Ovary (tissue), 9 donors: ENCODE results near the gene DAPK1. TPM values are rescaled to one million over a fixed set of nuclear protein-coding genes. Genes with fewer than 3 reads are reported as not detected.
"Not testable (repeated sequence)": the region's sequence is repeated elsewhere in the genome, so short reads cannot be mapped to it uniquely, and the experiment has no call there.

Source experiments
- DNase-seq, 5 donors: peaks; one replicate each; pipeline ENCODE4 v3.0.0-alpha.2; 2019 to 2020
- H3K27ac ChIP-seq, 2 donors: fragments of 200-600 bp; one replicate each; pipeline versions ENCODE4 v1.5.1 to v1.8.0; 2019 to 2022
- H3K27me3 ChIP-seq: fragments of 200-600 bp; one replicate; pipeline ENCODE4 v1.8.0; 2022
- H3K36me3 ChIP-seq: fragments of 200-600 bp; sonication (generic); one replicate; pipeline ENCODE4 v1.5.1; 2019
- H3K4me1 ChIP-seq: one replicate; pipeline ENCODE4 v1.8.1; 2013; ENCODE audit warnings: mild to moderate bottlenecking, moderate library complexity; ENCODE audit not compliant: insufficient read depth
- H3K4me3 ChIP-seq: fragments of 200-600 bp; sonication (generic); one replicate; pipeline ENCODE4 v1.5.1; 2017
- H3K9me3 ChIP-seq, 2 donors: fragments of 200-600 bp in 1 of 2; sonication (generic) in 1 of 2; one replicate each; pipeline versions ENCODE4 v1.5.1 to v1.8.1; 2013 to 2019; ENCODE audit warnings: mild to moderate bottlenecking in 1 of 2, moderate library complexity in 1 of 2
- EP300 ChIP-seq: sonication (generic); formaldehyde crosslinking; IDR thresholded peaks from one replicate; pipeline ENCODE4 v1.6.1; 2017; ENCODE audit warnings: antibody characterized with exemption
- POLR2A ChIP-seq: fragments of 450-650 bp; IDR thresholded peaks from one replicate; pipeline ENCODE4 v1.6.1; 2017; ENCODE audit warnings: antibody characterized with exemption, mild to moderate bottlenecking, moderate library complexity
- WGBS, 3 donors: extraction: QIAGEN DNeasy Blood & Tissue Kit in 1 of 3; methylation state at CpG; one replicate each; pipeline versions ENCODE4 v1.1.5 to v1.1.7; 2013 to 2017; 5-methylcytosine and 5-hydroxymethylcytosine counted together
- intact Hi-C, 4 donors: fragments of 100-400 bp; cut with DNase I; formaldehyde crosslinking; loops; one replicate each; pipeline versions ENCODE4 v1.11.0 to v1.15.1; 2022 to 2023
- polyA plus RNA-seq, 2 donors: library from polyadenylated mRNA; stranded (reverse); fragments of 200-250 nt in 1 of 2; fragments of 350-450 nt in 1 of 2; fragmentation: Illumina TruSeq in 1 of 2; extraction: RNeasy Lipid Tissue Mini Kit (QIAGEN cat#74804) in 1 of 2; gene quantifications; one replicate each; pipeline ENCODE4 v1.2.3, GENCODE V29; 2013 to 2014
- total RNA-seq, 7 donors: library from RNA; depleted of rRNA in 2 of 7; stranded (reverse); fragments of >200 nt in 2 of 7; fragmentation: NEBNext Ultra II Directional in 3 of 7; extraction: Animal tissue kit (Norgen Biotek cat#: 25700) in 3 of 7; gene quantifications; one replicate each; pipeline versions ENCODE4 v1.1.0 to v1.2.4, GENCODE V29; 2016 to 2023
- TF ChIP-seq, protein P1 (sequence below), 3 donors: fragments of 450-650 bp in 2 of 3; fragments of 200-600 bp in 1 of 3; IDR thresholded peaks; one replicate each; pipeline versions ENCODE4 v1.5.1 to v1.8.0; 2016 to 2022; ENCODE audit warnings: antibody characterized with exemption in 3 of 3, mild to moderate bottlenecking in 1 of 3
- donor health status: DM: no; HTN: no; CAD: no; lungs with moderate emphysema.
- donor health status: DM: no; HTN: no; CAD: no.
- donor health status: Bipolar disorder and iron deficiency.
- donor health status: DM: yes; HTN: yes; CAD: no.
- donor health status: DM: no; HTN: no; CAD: no.
- donor health status: DM: yes; HTN: yes; CAD: no.

The DAPK1 gene
- total and polyA plus RNA-seq, 9 donors = 39.3 to 133 (median 89.6) TPM

DNA sequence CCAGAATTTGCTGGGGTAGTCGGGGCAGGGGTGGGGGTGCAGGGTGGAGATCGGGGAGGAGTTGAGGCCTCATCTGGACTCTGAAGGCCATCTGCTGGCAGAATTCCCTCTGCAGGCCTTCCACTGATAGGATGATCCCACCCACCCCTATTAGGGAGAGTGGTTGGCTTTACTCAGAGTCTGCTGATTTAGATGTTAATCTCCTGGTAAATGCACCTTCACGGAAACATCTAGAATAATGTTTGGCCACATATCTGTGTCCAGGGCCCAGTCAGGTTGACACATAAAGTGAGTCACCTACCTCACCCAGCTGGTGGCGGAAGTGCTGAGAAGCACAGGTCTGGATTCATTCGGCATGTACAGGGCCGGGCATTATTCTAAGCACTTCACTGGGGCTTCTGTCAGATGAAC is 50.0 kb downstream of the DAPK1 start:
- H3K27ac ChIP-seq = no peak overlapping the region
- TF ChIP-seq, protein P1, sequence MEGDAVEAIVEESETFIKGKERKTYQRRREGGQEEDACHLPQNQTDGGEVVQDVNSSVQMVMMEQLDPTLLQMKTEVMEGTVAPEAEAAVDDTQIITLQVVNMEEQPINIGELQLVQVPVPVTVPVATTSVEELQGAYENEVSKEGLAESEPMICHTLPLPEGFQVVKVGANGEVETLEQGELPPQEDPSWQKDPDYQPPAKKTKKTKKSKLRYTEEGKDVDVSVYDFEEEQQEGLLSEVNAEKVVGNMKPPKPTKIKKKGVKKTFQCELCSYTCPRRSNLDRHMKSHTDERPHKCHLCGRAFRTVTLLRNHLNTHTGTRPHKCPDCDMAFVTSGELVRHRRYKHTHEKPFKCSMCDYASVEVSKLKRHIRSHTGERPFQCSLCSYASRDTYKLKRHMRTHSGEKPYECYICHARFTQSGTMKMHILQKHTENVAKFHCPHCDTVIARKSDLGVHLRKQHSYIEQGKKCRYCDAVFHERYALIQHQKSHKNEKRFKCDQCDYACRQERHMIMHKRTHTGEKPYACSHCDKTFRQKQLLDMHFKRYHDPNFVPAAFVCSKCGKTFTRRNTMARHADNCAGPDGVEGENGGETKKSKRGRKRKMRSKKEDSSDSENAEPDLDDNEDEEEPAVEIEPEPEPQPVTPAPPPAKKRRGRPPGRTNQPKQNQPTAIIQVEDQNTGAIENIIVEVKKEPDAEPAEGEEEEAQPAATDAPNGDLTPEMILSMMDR (IDR thresholded peaks at IDR 0.05) = no peak
- TF ChIP-seq POLR2A (no peak), EP300 (no peak)

DNA sequence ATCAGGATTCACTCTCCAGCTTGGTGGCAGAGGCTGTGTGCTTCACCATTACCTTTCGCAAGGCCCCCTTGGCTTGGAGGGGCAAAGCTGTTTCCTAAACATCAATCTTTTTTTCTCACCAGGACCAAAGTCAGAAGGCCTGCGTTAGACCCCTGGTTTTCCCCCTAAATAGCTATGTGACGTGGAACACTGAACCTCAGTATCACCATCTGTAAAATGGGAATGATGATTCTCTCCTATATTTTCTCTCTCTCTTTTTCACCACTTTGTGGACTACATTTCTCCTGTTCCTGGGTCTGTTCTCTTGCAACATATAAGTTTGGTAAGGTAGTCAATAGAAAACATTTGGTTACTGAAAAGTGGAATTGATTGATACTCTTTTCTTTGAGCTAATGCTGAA is 50.5 kb downstream of the DAPK1 start:
- Histone ChIP-seq H3K4me1 (peaks cover 14% of the 10 kb centered on the region), H3K9me3 (no peaks in the 10 kb centered on the region), H3K4me3 (no peak overlapping the region), H3K36me3 (no peaks in the 10 kb centered on the region), H3K27ac (no peak overlapping the region), H3K27me3 (no peaks in the 10 kb centered on the region)
- intact Hi-C loops = no loop called here
- TF ChIP-seq, protein P1 (IDR thresholded peaks at IDR 0.05) = no peak
- TF ChIP-seq POLR2A = no peak
- DNase-seq = no peak
- 97 to 99% (median 98%) methylated on average over 3 of the region's 3 CpGs for WGBS, 3 donors

More for the DNA sequence above, 50.0 kb downstream of the DAPK1 start:
- H3K9me3 ChIP-seq = no peaks in the 10 kb centered on the region
- intact Hi-C loops = no loop called here
- no peak for DNase-seq
- no peaks in the 10 kb centered on the region for H3K36me3 ChIP-seq
- 67 to 76% (median 68%) methylated on average over 6 of the region's 6 CpGs for WGBS, 3 donors
- no peaks in the 10 kb centered on the region for H3K27me3 ChIP-seq
- H3K4me1 ChIP-seq = peaks cover 14% of the 10 kb centered on the region
- no peak overlapping the region for H3K4me3 ChIP-seq

DNA sequence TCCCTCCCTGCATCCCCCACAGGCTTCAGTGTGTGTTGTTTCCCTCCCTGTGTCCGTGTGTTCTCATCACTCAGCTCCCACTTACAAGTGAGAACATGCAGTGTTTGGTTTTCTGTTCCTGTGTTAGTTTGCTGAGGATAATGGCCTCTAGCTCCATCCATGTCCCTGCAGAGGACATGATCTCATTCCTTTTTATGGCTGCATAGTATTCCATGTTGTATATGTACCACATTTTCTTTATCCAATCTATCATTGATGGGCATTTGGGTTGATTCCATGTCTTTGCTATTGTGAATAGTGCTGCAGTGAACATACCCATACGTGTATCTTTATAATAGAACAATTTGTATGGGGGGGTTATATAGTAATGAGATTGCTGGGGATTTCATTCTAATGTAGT is 51.4 kb downstream of the DAPK1 start:
- DNase-seq, H3K4me3 ChIP-seq, H3K9me3 ChIP-seq, H3K36me3 ChIP-seq, H3K27ac ChIP-seq, intact Hi-C loops, H3K27me3 ChIP-seq: not testable (repeated sequence)
- 97 to 99% (median 98%) methylated on average over 2 of the region's 2 CpGs for WGBS, 3 donors
- H3K4me1 ChIP-seq = peaks cover 14% of the 10 kb centered on the region

DNA sequence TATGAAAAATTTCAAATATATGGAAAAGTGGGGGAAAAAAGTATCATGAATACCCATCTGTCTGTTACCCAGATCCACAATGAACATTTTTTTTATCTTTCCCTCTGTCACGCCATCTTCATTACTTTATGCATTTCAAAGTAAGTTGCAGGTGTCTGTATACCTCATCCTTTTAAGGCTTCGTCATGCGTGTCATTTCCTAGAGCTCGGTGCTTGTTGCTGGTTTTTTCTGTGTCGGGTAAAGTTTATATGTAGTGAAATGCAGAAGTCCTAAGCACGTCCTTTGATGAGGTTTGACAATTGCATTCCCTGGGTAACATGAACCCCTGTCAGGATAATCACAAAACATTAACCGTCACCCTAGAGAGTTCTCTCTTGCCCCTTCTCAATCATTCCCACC is 52.1 kb downstream of the DAPK1 start:
- Histone ChIP-seq H3K4me1 (peaks cover 18% of the 10 kb centered on the region), H3K27ac (no peak overlapping the region)
- 93 to 96% (median 94%) methylated on average over 7 of the region's 7 CpGs for WGBS, 3 donors

DNA sequence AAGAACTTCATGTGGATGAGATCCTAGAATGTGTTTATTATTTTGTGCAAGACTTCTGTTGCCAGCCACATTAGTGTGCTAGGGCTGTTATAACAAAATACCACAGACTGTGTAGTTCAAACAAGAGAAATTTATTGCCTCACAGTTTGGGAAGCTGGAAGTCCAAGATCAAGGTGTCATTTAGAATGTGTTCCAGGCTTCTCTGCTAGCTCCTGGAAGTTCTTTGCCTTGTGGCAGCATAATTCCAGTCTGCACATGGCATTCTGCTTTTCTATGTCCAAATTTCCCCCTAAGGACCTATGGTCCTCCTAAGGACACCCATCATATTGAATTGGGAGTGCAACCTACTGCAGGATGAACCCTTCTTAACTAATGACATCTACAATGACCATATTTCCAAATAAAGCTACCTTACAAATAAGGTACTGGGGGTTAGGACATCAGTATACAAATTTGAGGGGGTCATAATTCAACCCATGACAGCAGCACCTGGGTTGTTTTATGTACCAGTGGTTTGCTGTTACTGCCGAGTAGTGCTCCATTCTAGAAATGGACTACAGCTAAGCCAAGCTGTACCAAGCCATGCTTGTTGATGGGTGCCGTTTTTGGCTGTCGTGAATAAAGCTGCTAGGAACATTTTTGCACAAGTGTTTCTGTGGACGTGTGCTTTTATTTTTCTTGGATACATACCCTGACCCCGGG is 52.7 kb downstream of the DAPK1 start:
- no peak overlapping the region for H3K27ac ChIP-seq
- TF ChIP-seq, protein P1 (IDR thresholded peaks at IDR 0.05) = no peak
- no peak for TF ChIP-seq EP300
- TF ChIP-seq POLR2A = no peak
- H3K9me3 ChIP-seq = no peaks in the 10 kb centered on the region
- intact Hi-C loops = no loop called here
- DNase-seq = no peak
- H3K27me3 ChIP-seq = no peaks in the 10 kb centered on the region
- 82 to 93% (median 93%) methylated on average over 5 of the region's 5 CpGs for WGBS, 3 donors
- H3K4me1 ChIP-seq = peaks cover 19% of the 10 kb centered on the region
- no peak overlapping the region for H3K4me3 ChIP-seq
- H3K36me3 ChIP-seq = no peaks in the 10 kb centered on the region

More for the DNA sequence above, 52.1 kb downstream of the DAPK1 start:
- no peaks in the 10 kb centered on the region for H3K27me3 ChIP-seq
- no peak overlapping the region for H3K4me3 ChIP-seq
- DNase-seq = no peak
- no peak for TF ChIP-seq EP300
- TF ChIP-seq, protein P1 (IDR thresholded peaks at IDR 0.05) = no peak
- TF ChIP-seq POLR2A = no peak
- no peaks in the 10 kb centered on the region for H3K9me3 ChIP-seq
- intact Hi-C loops = no loop called here
- no peaks in the 10 kb centered on the region for H3K36me3 ChIP-seq
